HepG2 (cell line): ENCODE results near the gene NEURL2. TPM values are rescaled to one million over a fixed set of nuclear protein-coding genes. Genes with fewer than 3 reads are reported as not detected.

Experiments
- CEBPG ChIP-seq: IDR thresholded peaks from 2 replicates; pipeline ENCODE4 v1.6.1; 2016
- CERS6 ChIP-seq: sonication (generic); formaldehyde crosslinking; IDR thresholded peaks from 2 replicates; pipeline ENCODE4 v1.5.0; 2020; ENCODE audit warnings: missing genetic modification reagents
- GABPB1 ChIP-seq: IDR thresholded peaks from 2 replicates; pipeline ENCODE4 v1.6.1; 2016; ENCODE audit warnings: mild to moderate bottlenecking, missing genetic modification reagents, moderate library complexity, missing compliant biosample characterization
- HES4 ChIP-seq: sonication (generic); formaldehyde crosslinking; IDR thresholded peaks from 2 replicates; pipeline ENCODE4 v1.9.0; 2021; ENCODE audit warnings: mild to moderate bottlenecking, missing genetic modification reagents, borderline replicate concordance
- HIC2 ChIP-seq: sonication (generic); formaldehyde crosslinking; IDR thresholded peaks from 2 replicates; pipeline ENCODE4 v1.9.0; 2022; ENCODE audit warnings: low read depth, missing genetic modification reagents
- HMG20A ChIP-seq: IDR thresholded peaks from 2 replicates; pipeline ENCODE4 v1.6.1; 2016; ENCODE audit warnings: borderline replicate concordance
- KDM2A ChIP-seq: sonication (generic); formaldehyde crosslinking; IDR thresholded peaks from 2 replicates; pipeline ENCODE4 v1.4.0; 2020; ENCODE audit warnings: low read depth, missing genetic modification reagents, borderline replicate concordance
- KLF13 ChIP-seq: sonication (generic); formaldehyde crosslinking; IDR thresholded peaks from 2 replicates; pipeline ENCODE4 v1.4.0; 2020; ENCODE audit warnings: mild to moderate bottlenecking, missing genetic modification reagents
- MIER3 ChIP-seq: IDR thresholded peaks from 2 replicates; pipeline ENCODE4 v1.6.1; 2016; ENCODE audit warnings: missing compliant biosample characterization, borderline replicate concordance
- MXD1 ChIP-seq: sonication (generic); formaldehyde crosslinking; IDR thresholded peaks from 2 replicates; pipeline ENCODE4 v1.4.0; 2020; ENCODE audit warnings: mild to moderate bottlenecking, missing genetic modification reagents
- PAWR ChIP-seq: sonication (generic); formaldehyde crosslinking; IDR thresholded peaks from 2 replicates; pipeline ENCODE4 v1.4.0; 2020; ENCODE audit warnings: missing genetic modification reagents, mild to moderate bottlenecking, borderline replicate concordance
- POLR2AphosphoS2 ChIP-seq: IDR thresholded peaks from 2 replicates; pipeline ENCODE4 v1.6.1; 2011; ENCODE audit warnings: low read depth, low read length, improper control_type of control experiment
- ZNF17 ChIP-seq: sonication (generic); formaldehyde crosslinking; IDR thresholded peaks from 2 replicates; pipeline ENCODE4 v1.5.0; 2020; ENCODE audit warnings: mild to moderate bottlenecking, missing genetic modification reagents
- ZNF337 ChIP-seq: sonication (generic); formaldehyde crosslinking; IDR thresholded peaks from 2 replicates; pipeline ENCODE4 v1.5.1; 2020; ENCODE audit warnings: missing genetic modification reagents, low read depth, mild to moderate bottlenecking, borderline replicate concordance
- ZNF430 ChIP-seq: sonication (generic); formaldehyde crosslinking; IDR thresholded peaks from 2 replicates; pipeline ENCODE4 v1.9.0; 2021; ENCODE audit warnings: mild to moderate bottlenecking, missing genetic modification reagents
- ZNF44 ChIP-seq: sonication (generic); formaldehyde crosslinking; IDR thresholded peaks from 2 replicates; pipeline ENCODE4 v1.5.1; 2020; ENCODE audit warnings: mild to moderate bottlenecking, missing genetic modification reagents
- ZNF558 ChIP-seq: sonication (generic); formaldehyde crosslinking; IDR thresholded peaks from 2 replicates; pipeline ENCODE4 v1.9.0; 2022; ENCODE audit warnings: mild to moderate bottlenecking, missing genetic modification reagents, borderline replicate concordance
- ZNF563 ChIP-seq: sonication (generic); formaldehyde crosslinking; IDR thresholded peaks from 2 replicates; pipeline ENCODE4 v1.8.0; 2022; ENCODE audit warnings: mild to moderate bottlenecking, moderate library complexity, missing genetic modification reagents
- ZNF597 ChIP-seq: sonication (generic); formaldehyde crosslinking; IDR thresholded peaks from 2 replicates; pipeline ENCODE4 v1.5.0; 2020; ENCODE audit warnings: missing genetic modification reagents
- ZNF609 ChIP-seq: sonication (generic); formaldehyde crosslinking; IDR thresholded peaks from 2 replicates; pipeline ENCODE4 v1.4.0; 2020; ENCODE audit warnings: mild to moderate bottlenecking, missing genetic modification reagents, borderline replicate concordance
- ZNF841 ChIP-seq: sonication (generic); formaldehyde crosslinking; IDR thresholded peaks from 2 replicates; pipeline ENCODE4 v1.8.1; 2023; ENCODE audit warnings: missing genetic modification reagents, borderline replicate concordance
- polyA plus RNA-seq, 8 experiments: library from polyadenylated mRNA; depleted of rRNA in 3 of 8; stranded (reverse) in 7 of 8; unstranded in 1 of 8; fragments of >200 nt; fragmentation: Illumina TruSeq in 4 of 8; extraction: Trizol in 4 of 8; gene quantifications; 2 replicates each; pipeline versions ENCODE4 v1.2.1 to v1.2.3, GENCODE V29; 2011 to 2016; ENCODE audit warnings: low read depth in 4 of 8, missing spikeins in 1 of 8, mixed read lengths in 1 of 8; ENCODE audit not compliant: insufficient read depth in 1 of 8
- total RNA-seq, 5 experiments: library from RNA; depleted of rRNA; stranded (reverse); fragments of >200 nt; fragmentation: Illumina TruSeq; extraction: Trizol; gene quantifications; 2 replicates each; pipeline ENCODE4 v1.2.3, GENCODE V29; 2016; ENCODE audit warnings: low read depth in 1 of 5

NEURL2 gene
- total and polyA plus RNA-seq, 2 of the 13 experiments (the other 11 are each of a cell fraction or from before 2014, with no cell fraction given): 7.2 to 9.7 TPM

GRCh38 chr20:45934046-45934585, 43.1 kb upstream of the NEURL2 start (continued):
- TF ChIP-seq ZNF609 (CRISPR knock-in tag): peak; percentile 31; the same call in 1 of the 2 replicates
- TF ChIP-seq HMG20A (CRISPR knock-in tag): no peak
- TF ChIP-seq KLF13 (CRISPR knock-in tag): no peak
- peak; percentile 98; the same call in 1 of the 2 replicates for TF ChIP-seq PAWR (CRISPR knock-in tag)
- no peak for TF ChIP-seq HES4 (CRISPR knock-in tag)
- no peak for TF ChIP-seq HIC2 (CRISPR knock-in tag)
- TF ChIP-seq ZNF597 (CRISPR knock-in tag): no peak
- TF ChIP-seq POLR2AphosphoS2: no peak
- TF ChIP-seq ZNF841 (CRISPR knock-in tag): 0 out of 2 replicates have a peak, but pooled peaks have one; percentile 9
- TF ChIP-seq KDM2A (CRISPR knock-in tag): 0 out of 2 replicates have a peak, but pooled peaks have one; percentile 0
- peak; percentile 95 for TF ChIP-seq ZNF44
- peak; percentile 51 for TF ChIP-seq ZNF337 (CRISPR knock-in tag)
- TF ChIP-seq ZNF17 (CRISPR knock-in tag): no peak
- no peak for TF ChIP-seq MIER3
- no peak for TF ChIP-seq CEBPG (CRISPR knock-in tag)
- no peak; the same call in 1 of the 2 replicates for TF ChIP-seq ZNF558 (CRISPR knock-in tag)
- no peak for TF ChIP-seq ZNF430 (CRISPR knock-in tag)
- no peak for TF ChIP-seq GABPB1 (CRISPR knock-in tag)
- 0 out of 2 replicates have a peak, but pooled peaks have one; percentile 94 for TF ChIP-seq MXD1 (CRISPR knock-in tag)
- no peak for TF ChIP-seq CERS6 (CRISPR knock-in tag)
- no peak for TF ChIP-seq ZNF563 (CRISPR knock-in tag)
